ENCODE data around the gene RHBDD1.

RHBDD1 gene

DNA sequence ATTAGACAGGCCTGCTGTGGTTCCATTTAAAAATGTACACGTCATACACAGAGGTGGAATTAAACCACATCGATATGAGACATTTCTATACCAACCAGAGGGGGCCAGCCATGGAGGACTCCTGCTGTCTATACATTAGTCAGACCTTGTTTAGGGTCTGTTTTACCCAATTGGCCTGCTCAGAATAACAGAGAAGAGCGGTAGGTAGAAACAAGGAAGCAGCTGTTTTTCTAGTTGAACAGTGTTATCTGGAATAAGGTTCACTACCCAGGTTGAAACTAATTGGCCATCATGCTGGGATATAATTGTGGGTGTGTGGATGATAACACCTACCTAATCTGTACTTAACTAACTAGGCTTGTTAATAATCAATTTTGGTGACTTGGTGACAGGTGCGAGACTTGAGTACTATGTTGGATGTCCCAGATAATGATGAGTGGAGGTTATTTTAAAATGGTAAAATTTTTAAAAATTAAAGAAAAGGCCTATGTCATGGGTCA lies 47.5 kb downstream of the RHBDD1 start:
- no peak for DNase-seq (ENCODE audit: low read depth in 2 of 3, low spot score in 2 of 3)

DNA sequence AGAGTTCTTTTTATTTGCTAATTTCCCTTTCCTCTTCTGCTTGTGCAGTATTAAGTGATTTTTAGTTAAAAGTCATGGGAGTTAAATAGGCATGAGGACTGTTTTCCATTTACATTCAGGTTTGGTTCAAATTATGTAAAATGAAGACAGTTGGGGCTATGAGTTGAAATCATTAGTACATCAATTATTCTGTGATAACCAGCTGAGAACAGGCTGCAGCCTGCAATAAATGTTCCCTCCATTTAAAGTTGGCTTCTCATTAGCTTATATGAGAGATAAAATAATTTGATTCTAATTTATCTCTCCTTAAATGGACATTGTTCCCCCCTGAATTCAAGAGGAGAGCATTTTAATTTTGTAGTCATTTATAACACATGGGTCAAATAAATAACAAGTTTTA lies 48.3 kb downstream of the RHBDD1 start:
- DNase-seq (ENCODE audit: low read depth in 2 of 3, low spot score in 2 of 3), result no peak

DNA sequence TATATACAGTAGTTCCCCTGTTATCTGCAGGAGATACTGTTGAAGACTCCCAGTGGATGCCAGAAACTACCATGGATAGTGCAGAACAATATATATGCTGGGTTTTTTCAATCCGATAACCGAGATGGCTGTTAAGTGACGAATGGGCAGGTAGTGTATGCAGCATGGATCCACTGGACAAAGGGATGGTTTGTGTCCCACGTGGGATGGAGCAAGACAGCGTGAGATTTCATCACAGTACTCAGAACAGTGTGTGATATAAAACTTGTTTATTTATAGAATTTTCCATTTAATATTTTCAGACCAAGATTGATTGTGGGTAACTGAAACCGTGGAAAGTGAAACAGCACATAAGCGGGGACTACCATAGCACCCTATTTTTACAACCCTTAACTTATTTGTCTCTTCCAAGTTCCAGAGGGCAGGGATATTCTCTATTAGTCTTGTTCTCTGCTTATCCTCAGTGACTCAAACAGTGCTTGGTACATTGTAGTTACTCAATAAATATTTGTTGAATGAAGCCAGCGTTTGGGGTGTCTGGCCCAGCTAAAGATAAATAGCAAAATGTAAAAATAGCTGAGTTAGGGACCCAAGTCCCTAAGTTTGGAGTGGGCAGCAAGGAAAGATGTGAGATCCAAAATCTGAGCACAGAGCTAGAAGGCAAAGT lies 50.0 kb downstream of the RHBDD1 start:
- no peak for DNase-seq (ENCODE audit: low read depth in 2 of 3, low spot score in 2 of 3)

DNA sequence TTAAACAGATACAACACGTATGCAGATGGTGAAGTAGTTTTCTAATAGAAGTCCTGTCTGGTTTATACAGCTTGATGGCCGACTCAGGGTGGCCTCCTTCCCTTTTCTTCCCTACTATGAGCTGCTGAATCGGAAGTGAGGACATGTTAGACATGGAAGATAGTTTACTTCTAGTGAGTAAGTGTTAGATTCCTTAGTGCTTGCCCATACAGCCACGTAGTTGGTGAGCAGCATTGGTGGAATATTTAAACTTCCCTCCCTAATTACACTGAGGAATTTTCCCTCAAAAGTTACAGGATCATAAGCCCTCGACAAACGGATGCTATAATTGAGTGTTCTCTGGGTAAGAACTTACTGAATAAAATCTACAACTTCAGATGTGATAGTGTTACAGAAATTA lies 52.1 kb downstream of the RHBDD1 start:
- no peak for DNase-seq (ENCODE audit: low read depth in 2 of 3, low spot score in 2 of 3)

DNA sequence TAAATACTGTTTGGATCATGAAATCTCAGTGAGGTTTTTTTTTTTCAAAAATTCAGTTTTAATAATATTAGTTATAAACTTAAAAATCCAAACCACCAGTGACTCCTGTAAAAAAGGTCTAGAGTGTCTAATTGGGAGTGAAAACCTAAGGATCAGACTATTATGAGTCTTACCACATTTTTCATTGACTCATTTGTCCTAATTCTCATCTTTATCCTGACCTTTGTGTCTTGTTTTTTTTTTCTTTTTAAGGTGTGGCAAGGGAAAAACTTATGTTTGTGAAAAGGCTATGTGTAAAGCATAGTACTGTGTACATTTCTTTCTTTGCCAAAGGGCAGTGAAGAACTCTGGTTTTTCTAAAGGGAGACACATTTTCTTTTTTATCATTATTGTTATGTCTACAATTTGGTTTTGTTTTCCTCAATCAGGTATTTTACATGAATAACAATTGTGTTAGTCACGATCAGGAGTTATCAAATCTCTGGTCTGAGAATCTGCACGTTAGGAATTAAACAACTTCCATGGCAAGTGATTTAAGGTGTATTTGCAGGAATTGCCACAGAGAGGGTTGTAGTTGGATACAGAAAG lies 52.6 kb downstream of the RHBDD1 start:
- DNase-seq (ENCODE audit: low read depth in 2 of 3, low spot score in 2 of 3), result no peak

DNA sequence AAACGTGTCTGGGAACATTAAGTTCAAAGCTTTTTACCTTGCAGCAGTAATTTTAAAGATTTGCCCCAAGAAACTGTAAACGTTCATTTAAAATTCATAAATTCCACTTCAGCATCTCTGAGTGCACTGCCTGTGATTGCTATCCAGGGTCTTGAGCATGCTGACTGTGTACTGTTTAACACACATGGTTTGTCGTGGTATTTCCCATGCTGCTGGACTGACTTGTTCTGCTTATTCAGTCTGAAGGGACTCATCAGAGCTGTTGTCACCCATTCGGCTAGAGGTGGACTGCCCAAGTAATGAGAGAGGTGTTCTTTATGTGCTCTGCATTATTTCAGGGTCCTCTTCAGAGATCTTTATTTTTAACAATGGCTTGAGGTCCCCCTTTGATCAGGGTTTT lies 53.1 kb downstream of the RHBDD1 start:
- DNase-seq (ENCODE audit: low read depth in 2 of 3, low spot score in 2 of 3), result no peak

DNA sequence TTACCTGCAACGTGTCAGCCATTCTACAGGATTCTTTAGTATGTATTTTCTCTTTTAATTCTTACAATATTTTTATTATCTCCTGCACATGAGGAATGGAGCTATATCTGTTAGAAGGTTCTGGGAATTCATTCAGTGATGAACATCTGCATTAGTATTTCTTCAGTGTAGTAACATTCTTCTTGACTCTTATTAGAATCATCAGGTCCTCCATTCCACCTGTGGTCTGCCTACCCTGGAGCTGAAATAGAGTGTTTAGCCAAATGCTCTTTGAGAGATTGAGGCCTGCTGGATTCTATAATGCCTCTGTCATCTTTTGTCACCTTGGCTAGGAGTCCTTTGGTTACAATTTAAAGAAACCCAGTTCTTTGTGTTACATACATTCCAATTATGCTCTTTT lies 54.4 kb downstream of the RHBDD1 start:
- DNase-seq (ENCODE audit: low read depth in 2 of 3, low spot score in 2 of 3), result no peak

DNA sequence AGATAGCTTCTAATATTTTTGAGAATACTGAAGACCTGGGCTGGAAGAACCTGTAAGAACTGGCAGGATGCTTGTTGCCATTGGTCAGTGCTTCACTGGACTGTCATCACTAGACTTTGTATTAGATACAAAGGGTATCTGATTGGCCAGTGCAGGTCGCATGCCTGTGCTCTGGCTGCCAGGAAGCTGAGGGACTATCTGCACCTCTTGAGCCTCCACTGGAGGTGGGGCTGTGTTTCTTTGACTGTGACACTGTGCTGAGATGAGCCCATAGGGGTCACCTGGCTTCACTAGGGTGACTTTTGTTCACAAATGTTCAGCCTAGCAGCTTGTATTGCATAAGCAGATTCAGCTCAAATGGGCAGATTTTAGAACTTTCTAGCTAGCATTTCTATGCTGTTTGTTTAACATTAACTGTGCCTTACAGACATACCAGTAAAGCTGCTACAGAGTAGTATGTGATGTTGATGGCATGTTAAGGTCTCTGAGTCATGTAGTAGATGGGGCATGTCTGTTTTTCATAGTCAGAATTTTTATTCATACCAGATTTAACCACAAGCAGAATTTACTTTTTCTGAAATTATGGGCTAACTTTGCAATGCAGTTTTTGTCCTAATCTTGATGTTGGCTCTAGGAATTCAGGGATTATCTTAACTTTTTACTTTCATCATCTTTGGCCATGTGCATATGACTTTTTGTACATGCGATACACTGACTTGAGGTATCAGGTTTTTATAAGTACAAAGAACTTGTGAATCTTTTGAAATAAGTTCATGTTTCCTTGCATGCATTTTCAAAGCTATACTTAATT lies 56.1 kb downstream of the RHBDD1 start:
- DNase-seq (ENCODE audit: low read depth in 2 of 3, low spot score in 2 of 3), result no peak

DNA sequence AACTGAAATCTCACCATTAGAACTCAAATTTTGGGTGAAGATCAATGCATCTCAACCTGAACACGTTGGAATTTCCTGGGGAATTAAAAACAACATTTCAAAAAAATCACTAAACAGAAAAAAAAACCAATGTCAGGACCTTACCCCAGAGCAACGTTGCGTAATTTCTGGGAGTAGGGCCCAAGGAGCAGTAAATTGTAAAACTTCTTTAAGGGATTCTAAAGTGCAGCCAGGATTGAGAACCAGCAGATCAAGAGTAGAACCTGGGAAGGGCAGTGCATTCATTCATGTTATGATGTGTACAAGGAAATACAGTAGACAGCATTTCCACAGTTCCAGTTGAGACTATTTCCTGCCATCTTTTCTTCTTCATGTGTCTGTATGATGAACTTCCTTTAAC lies 56.9 kb downstream of the RHBDD1 start:
- DNase-seq (ENCODE audit: low read depth in 2 of 3, low spot score in 2 of 3), result no peak

DNA sequence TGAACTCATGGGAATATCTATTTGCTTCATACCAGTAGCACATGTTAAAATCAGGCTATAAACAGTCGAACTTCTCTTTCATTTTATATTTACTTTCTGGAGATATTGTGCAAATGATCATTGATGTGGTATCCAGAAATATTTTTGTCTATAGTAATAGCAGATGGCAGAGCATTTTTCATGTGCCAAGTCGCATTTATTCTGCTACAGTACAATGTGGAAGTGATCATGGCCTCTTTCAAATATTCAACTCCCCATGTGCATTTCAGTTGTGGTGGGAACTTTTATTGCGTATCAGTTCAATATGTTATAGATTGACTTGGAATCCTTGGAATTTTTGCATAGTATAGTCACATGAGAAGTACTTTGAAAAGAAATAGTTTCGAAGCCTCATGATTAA lies 57.4 kb downstream of the RHBDD1 start:
- no peak for DNase-seq (ENCODE audit: low read depth in 2 of 3, low spot score in 2 of 3)

DNA sequence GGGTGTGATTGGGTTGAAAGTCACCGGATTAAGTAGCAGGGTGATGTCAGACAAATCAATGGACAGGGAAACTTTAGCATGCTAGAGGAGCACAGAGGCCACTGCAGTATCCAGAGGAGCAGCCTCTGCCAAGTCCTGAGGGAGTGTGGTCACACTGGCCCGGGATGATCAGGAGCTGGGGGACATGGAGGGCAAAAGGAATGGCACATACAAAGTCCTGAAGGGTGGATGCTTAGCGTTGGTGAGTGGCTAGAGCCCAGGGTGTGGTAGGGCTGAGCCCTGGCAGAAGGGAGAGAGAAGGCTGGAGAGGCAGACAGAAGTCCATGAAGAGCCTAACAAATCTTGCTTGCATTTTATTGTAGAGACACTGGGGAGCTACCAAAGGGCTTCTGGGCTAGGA lies 58.9 kb downstream of the RHBDD1 start:
- no peak for DNase-seq (ENCODE audit: low read depth in 2 of 3, low spot score in 2 of 3)

DNA sequence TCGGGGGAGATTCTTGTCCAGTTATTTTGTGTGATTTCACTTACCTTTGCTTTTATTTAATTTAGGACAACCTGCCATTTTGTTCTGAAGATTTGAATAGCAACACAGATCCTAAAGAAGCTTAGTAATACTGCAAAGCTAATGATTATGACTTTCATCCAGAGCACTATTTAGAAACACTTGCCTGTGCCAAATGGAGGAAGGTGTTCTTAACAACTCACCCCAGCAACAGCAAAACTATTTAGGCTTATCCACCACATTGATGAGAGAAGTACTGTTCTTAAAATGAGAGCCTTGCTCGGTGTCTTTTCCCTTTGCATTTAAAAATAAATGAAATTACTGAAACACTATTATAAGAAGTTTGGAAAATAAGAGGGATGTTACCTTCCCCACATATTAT lies 59.7 kb downstream of the RHBDD1 start:
- DNase-seq (ENCODE audit: low read depth in 2 of 3, low spot score in 2 of 3), result no peak

DNA sequence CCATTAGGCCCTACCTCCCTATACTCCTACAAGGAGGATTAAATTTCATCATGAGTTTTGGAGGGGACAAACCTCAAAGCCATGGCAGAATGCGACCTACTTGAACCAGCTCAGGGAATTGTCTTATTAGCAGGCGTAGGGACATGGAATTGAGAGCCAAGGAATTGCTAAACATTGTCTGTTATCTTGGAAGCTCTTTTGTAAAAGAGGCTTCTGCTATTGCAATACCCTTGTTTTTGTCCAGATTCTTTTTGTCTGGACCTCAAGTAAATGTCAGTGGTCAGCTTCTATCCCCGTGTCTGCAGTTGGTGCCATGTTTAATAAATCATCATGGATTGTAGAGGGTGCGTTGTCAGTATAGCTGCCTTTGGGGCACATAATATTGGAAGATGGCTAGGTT lies 62.3 kb downstream of the RHBDD1 start:
- DNase-seq (ENCODE audit: low read depth in 2 of 3, low spot score in 2 of 3), result no peak

DNA sequence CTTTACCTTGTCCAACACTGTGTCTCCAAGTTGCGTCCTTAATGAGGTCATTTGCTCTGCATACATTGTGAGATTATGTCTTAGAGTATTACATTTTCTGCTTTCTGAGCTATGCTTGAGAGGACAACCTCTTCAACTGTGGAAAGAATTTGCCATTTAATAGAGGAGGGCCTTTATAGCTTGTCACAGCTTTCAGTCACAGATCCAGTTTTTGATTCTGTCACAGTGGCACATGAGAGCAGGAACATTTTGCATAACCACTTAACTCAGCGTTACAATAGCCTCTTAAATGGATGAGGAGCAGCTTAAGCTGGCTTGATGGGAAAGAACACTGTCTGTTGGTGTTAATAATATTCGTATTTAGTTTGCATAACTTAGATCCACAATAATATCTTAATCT lies 63.0 kb downstream of the RHBDD1 start:
- no peak for DNase-seq (ENCODE audit: low read depth in 2 of 3, low spot score in 2 of 3)

DNA sequence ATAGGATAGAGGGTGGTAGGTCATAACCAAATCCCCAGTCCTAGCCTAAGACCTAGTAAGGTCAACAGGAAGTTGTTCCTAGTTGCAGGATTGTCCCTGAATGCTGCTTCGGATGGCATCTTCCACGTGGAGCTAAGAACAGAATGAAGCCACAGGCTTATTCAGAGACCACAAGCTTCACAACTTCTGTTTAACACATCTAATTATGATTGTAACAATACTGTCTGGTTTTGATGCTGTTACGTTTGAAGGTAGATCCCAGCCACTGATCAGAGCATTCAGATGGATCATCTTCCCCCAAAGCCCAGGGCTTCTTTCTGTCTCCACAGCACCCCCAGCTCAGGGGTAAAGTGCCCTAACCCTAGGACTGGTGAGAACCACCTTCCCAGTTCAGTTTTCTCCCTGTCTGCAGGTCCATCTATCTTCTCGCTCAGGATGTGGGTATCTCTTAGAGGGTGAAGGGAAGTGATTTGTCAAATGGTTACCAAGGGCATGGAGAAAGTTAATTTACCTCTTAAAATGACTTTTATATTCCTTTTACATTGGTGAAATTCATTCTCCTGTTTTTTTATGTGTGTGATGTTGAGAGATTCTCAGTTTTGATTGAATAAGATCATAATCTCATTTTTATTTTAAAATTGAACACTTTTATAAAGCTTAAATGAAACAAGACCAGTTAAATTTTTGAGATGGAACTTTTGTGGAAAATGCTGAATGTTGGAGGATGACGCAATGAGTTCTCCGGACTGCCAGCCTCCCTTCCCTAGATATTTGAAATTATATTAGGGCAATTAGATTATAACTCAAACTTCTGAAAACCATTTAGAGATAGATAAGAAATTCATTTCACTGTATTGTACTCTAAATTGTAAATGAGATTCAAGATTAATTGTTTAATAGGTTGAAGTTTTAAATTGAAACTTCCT lies 66.5 kb downstream of the RHBDD1 start:
- no peak for DNase-seq (ENCODE audit: low read depth in 2 of 3, low spot score in 2 of 3)

DNA sequence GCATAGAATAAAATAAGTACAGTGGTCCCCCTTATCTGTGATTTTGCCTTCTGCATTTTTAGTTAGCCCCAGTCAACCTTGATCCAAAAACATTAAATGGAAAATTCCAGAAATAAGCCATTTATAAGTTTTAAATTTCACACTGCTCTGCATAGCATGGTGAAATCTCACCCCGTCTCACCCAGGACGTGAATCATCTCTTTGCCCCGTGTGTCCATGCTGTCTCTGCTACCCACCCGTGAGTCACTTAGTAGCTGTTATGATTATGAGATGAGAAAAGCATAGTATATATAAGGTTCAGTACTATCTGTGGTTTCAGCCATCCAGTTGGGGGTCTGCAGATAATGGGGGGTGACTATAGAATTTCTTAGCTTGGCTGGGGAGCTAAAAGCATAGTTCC lies 67.3 kb downstream of the RHBDD1 start:
- DNase-seq (ENCODE audit: low read depth in 2 of 3, low spot score in 2 of 3), result no peak

DNA sequence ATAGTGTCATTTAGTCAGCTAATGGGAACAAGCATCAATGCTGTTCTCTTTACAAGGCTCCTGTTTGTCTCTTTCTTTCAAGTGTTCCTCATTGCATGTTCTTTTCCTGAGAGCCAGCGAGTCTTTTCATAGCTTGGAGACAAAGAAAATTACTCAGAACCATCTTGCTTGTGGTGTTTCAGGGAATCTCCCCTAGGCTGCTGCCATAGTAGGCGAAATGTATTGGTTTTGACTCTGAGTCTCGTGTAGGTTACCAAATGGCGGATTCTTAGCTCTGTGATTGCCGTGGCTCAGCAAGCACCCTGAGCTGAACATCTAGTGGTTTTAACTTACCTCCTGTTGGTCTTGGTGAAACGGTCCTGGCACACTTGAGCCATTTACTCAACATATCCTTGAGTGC lies 68.7 kb downstream of the RHBDD1 start:
- DNase-seq (ENCODE audit: low read depth in 2 of 3, low spot score in 2 of 3), result no peak

DNA sequence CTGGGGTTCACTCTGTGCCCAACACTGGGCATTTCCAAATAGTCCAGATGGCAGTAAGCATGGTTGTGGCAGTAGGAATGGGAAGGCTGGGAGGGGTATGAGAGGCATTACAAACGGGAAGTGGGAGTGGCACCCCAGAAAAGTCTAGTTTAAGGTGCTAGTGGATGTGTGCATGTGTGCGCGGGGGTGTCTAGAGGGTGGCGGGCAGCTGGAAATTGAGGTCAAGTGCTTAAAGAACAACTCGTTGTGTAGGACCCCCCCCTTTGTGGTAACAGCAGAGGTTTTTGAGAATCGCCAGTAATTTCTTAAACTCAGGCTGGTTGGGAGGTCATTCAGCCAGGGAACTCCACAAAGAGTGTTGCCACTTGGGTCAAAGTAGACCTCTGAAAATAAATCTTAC lies 69.9 kb downstream of the RHBDD1 start:
- DNase-seq (ENCODE audit: low read depth in 2 of 3, low spot score in 2 of 3), result no peak

DNA sequence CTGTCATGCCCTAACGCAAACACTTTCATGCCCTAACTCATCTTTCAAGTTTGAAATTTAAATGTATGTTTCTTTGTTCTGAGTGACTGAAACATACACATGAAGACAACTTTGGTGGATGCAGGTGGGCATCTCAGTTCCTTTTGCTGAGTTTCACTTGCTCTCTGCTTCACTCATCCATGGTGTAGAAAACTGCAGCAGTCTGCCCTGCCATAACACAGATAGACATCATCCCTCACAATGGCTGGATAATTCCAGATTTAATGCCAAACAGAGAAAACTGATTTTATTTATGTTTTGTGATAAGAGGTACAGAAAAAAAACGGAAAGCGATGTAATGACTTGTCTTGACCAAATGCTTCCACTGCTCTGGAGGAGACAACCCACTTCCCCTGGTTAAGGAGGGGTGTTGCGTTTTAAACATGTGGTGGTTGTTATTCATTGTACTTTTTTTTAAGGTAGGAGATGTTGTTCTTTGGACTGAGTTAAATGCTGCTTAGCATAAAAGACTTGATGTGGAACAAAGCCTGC lies 70.4 kb downstream of the RHBDD1 start:
- DNase-seq (ENCODE audit: low read depth in 2 of 3, low spot score in 2 of 3), result no peak

DNA sequence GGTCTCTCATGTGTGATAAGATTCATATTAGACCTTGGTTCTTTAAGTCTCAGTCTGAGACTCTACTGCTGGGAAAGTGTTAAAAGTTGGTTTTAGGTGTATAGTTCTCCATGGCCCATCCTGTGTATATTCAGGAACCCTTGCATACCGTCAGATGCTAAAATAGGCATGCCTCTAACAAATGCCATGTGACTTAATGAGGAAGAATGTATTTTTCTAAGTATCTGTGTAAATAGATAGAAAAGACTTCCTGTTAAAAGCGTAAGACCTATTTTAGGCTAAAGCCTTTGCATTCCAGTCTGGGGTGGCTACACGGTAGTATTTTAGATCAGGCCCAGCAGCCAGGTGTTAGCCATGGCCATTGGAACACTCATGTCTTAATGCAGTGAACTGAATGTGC lies 73.3 kb downstream of the RHBDD1 start:
- no peak for DNase-seq (ENCODE audit: low read depth in 2 of 3, low spot score in 2 of 3)

DNA sequence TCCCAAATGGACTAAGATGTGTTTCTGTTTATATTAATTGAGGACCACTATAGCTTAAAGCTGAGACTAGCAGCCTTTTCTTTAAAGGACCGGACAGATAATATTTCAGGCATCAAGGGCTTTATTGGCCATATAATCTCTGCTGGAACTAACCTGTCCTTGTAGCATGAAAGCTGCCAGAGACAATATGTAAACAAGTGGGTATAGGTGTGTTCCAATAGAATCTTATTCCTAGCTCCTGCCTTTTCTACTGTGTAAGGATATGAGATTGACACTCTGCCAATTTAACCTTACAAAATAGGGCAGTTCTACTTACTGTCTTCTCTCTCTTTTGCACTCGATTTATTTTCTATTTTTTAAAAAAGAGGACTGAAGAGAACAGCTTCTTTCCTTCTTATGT lies 74.0 kb downstream of the RHBDD1 start:
- DNase-seq (ENCODE audit: low read depth in 2 of 3, low spot score in 2 of 3), result no peak
